RPMI8226 (cell line): ENCODE data around the gene NGLY1.

Experiments used
- DNase-seq: peaks from one replicate; pipeline ENCODE4 v3.0.0-alpha.2; 2015

Gene NGLY1

GRCh38 chr3:25783661-25784512, 644 bp upstream of the NGLY1 start:
- DNase-seq, result peak; percentile 48

GRCh38 chr3:25782636-25782937, 656 bp downstream of the NGLY1 start:
- DNase-seq, result no peak

- peak; percentile 38 for DNase-seq
Observed at GRCh38 chr3:25781758-25782594, 1.3 kb downstream of the NGLY1 start.

GRCh38 chr3:25781145-25781757, 2.0 kb downstream of the NGLY1 start:
- no peak for DNase-seq

GRCh38 chr3:25780618-25781017, 2.6 kb downstream of the NGLY1 start:
- no peak for DNase-seq

- no peak for DNase-seq
Observed at GRCh38 chr3:25775936-25776335, 7.3 kb downstream of the NGLY1 start.

- DNase-seq, result peak; percentile 33
Observed at GRCh38 chr3:25768851-25769250, 14.4 kb downstream of the NGLY1 start.

GRCh38 chr3:25751725-25752124, 31.5 kb downstream of the NGLY1 start:
- DNase-seq, result no peak

GRCh38 chr3:25751048-25751447, 32.2 kb downstream of the NGLY1 start:
- DNase-seq, result no peak

GRCh38 chr3:25749031-25749581, 34.1 kb downstream of the NGLY1 start:
- no peak for DNase-seq

- no peak for DNase-seq
Observed at GRCh38 chr3:25748189-25748588, 35.1 kb downstream of the NGLY1 start.

GRCh38 chr3:25747033-25747432, 36.2 kb downstream of the NGLY1 start:
- DNase-seq, result no peak

GRCh38 chr3:25744470-25744869, 38.8 kb downstream of the NGLY1 start:
- no peak for DNase-seq

- no peak for DNase-seq
Observed at GRCh38 chr3:25728101-25728500, 55.1 kb downstream of the NGLY1 start.

- no peak for DNase-seq
Observed at GRCh38 chr3:25727316-25727715, 55.9 kb downstream of the NGLY1 start.

- no peak for DNase-seq
Observed at GRCh38 chr3:25725810-25726209, 57.4 kb downstream of the NGLY1 start.

- no peak for DNase-seq
Observed at GRCh38 chr3:25724948-25725645, 58.1 kb downstream of the NGLY1 start.

- DNase-seq, result no peak
Observed at GRCh38 chr3:25723802-25724201, 59.4 kb downstream of the NGLY1 start.

GRCh38 chr3:25719321-25719720, 63.9 kb downstream of the NGLY1 start:
- no peak for DNase-seq

- no peak for DNase-seq
Observed at GRCh38 chr3:25713341-25713985, 69.8 kb downstream of the NGLY1 start.

GRCh38 chr3:25711090-25711489, 72.2 kb downstream of the NGLY1 start:
- DNase-seq, result no peak

GRCh38 chr3:25708036-25708435, 75.2 kb downstream of the NGLY1 start:
- DNase-seq, result no peak
